GM18511 (cell line): ENCODE data around the gene OBSCN.
"Not testable (repeated sequence)": the region's sequence is repeated elsewhere in the genome, so short reads cannot be mapped to it uniquely, and the experiment has no call there.

Experiments
- ATAC-seq: cut with Tn5 transposase; IDR thresholded peaks from one replicate; pipeline ENCODE4 v1.9.1; 2021; ENCODE audit warnings: mild to moderate bottlenecking, moderate library complexity; ENCODE audit not compliant: unreplicated experiment

Gene OBSCN

GRCh38 chr1:228252476-228252875, 44.6 kb downstream of the OBSCN start:
- not testable (repeated sequence) for ATAC-seq

- ATAC-seq, result no peak
Observed at GRCh38 chr1:228256626-228257375, 49.0 kb downstream of the OBSCN start.

GRCh38 chr1:228258486-228258885, 50.6 kb downstream of the OBSCN start:
- no peak for ATAC-seq

- no peak for ATAC-seq
Observed at GRCh38 chr1:228259368-228259894, 51.6 kb downstream of the OBSCN start.

GRCh38 chr1:228259951-228260350, 52.1 kb downstream of the OBSCN start:
- ATAC-seq, result no peak

- no peak for ATAC-seq
Observed at GRCh38 chr1:228261706-228262105, 53.9 kb downstream of the OBSCN start.

- ATAC-seq, result no peak
Observed at GRCh38 chr1:228262475-228262874, 54.6 kb downstream of the OBSCN start.

- no peak for ATAC-seq
Observed at GRCh38 chr1:228263636-228264035, 55.8 kb downstream of the OBSCN start.

GRCh38 chr1:228264090-228264829, 56.4 kb downstream of the OBSCN start:
- ATAC-seq, result no peak

GRCh38 chr1:228265167-228265566, 57.3 kb downstream of the OBSCN start:
- ATAC-seq, result no peak

GRCh38 chr1:228267962-228268880, 60.4 kb downstream of the OBSCN start:
- no peak for ATAC-seq

- ATAC-seq, result no peak
Observed at GRCh38 chr1:228268881-228269265, 61.0 kb downstream of the OBSCN start.

- not testable (repeated sequence) for ATAC-seq
Observed at GRCh38 chr1:228269431-228269830, 61.6 kb downstream of the OBSCN start.

- no peak for ATAC-seq
Observed at GRCh38 chr1:228270032-228270431, 62.2 kb downstream of the OBSCN start.

GRCh38 chr1:228271701-228272251, 63.9 kb downstream of the OBSCN start:
- ATAC-seq, result no peak

GRCh38 chr1:228272331-228272791, 64.5 kb downstream of the OBSCN start:
- no peak for ATAC-seq

- no peak for ATAC-seq
Observed at GRCh38 chr1:228272831-228273571, 65.2 kb downstream of the OBSCN start.

GRCh38 chr1:228273720-228274451, 66.0 kb downstream of the OBSCN start:
- ATAC-seq, result no peak

GRCh38 chr1:228274452-228275178, 66.8 kb downstream of the OBSCN start:
- ATAC-seq, result no peak
